H1 (cell line): ENCODE measurements around the gene STAG2.

Experiments used
- CBX5 ChIP-seq: fragments of 300-800, 300-1000 bp; sonication (generic); IDR thresholded peaks from 2 replicates; pipeline ENCODE4 v1.7.1; 2016; ENCODE audit warnings: antibody characterized with exemption, low read length, low read depth
- CTCF ChIP-seq, 3 experiments: IDR thresholded peaks; 1 replicate in 2 of 3; 2 replicates in 1 of 3; pipeline versions ENCODE4 v1.5.1 to v1.6.1; 2011; ENCODE audit warnings: low read length in 3 of 3, mild to moderate bottlenecking in 3 of 3, inconsistent platforms in 2 of 3, low read depth in 1 of 3, moderate library complexity in 1 of 3; ENCODE audit not compliant: insufficient read depth in 1 of 3; ENCODE audit errors: control extremely low read depth in 1 of 3
- GABPA ChIP-seq: IDR thresholded peaks from 2 replicates; pipeline ENCODE4 v1.6.1; 2011; ENCODE audit warnings: mild to moderate bottlenecking, low read length, moderate library complexity, borderline replicate concordance; ENCODE audit not compliant: insufficient read depth
- RXRA ChIP-seq: IDR thresholded peaks from 2 replicates; pipeline ENCODE4 v1.6.1; 2011; ENCODE audit warnings: low read depth, mild to moderate bottlenecking, low read length, moderate library complexity; ENCODE audit not compliant: insufficient read depth
- SIX5 ChIP-seq: IDR thresholded peaks from 2 replicates; pipeline ENCODE4 v1.6.1; 2011; ENCODE audit warnings: mild to moderate bottlenecking, low read depth, low read length

GRCh38 chrX:124030520-124030919 lies 69.0 kb downstream of the STAG2 start:
- TF ChIP-seq CTCF (IDR thresholded peaks at IDR 0.05; ENCODE audit: control extremely low read depth in 1 of 3, insufficient read depth in 1 of 3, low read depth in 1 of 3, low read length in 3 of 3), result no peak
- TF ChIP-seq SIX5, result no peak
- TF ChIP-seq RXRA, result no peak
- TF ChIP-seq GABPA, result no peak
- TF ChIP-seq CBX5, result no peak
